Endodermal cell (in vitro differentiated cells): ENCODE results near the gene WBP4. TPM values are rescaled to one million over a fixed set of nuclear protein-coding genes. Genes with fewer than 3 reads are reported as not detected.

Experiments used
- DNase-seq: peaks from one replicate; pipeline ENCODE4 v3.0.0-alpha.2; 2017
- H3K27ac ChIP-seq: 2 replicates; pipeline ENCODE4 v1.5.1; 2013; ENCODE audit warnings: mild to moderate bottlenecking, low read depth, low read length, moderate library complexity
- H3K27me3 ChIP-seq: 2 replicates; pipeline ENCODE4 v1.6.1; 2013; ENCODE audit warnings: mild to moderate bottlenecking, low read length, moderate library complexity; ENCODE audit not compliant: insufficient read depth, control insufficient read depth, poor library complexity, severe bottlenecking
- H3K36me3 ChIP-seq: 2 replicates; pipeline ENCODE4 v1.7.0; 2013; ENCODE audit warnings: mild to moderate bottlenecking, low read length, moderate library complexity; ENCODE audit not compliant: control insufficient read depth, insufficient read depth
- H3K4me1 ChIP-seq: one replicate; pipeline ENCODE4 v1.7.0; 2013; ENCODE audit warnings: low read length; ENCODE audit not compliant: control insufficient read depth, insufficient read depth
- H3K4me3 ChIP-seq: 2 replicates; pipeline ENCODE4 v1.5.1; 2013; ENCODE audit warnings: mild to moderate bottlenecking, low read length, moderate library complexity
- H3K9ac ChIP-seq: 2 replicates; pipeline ENCODE4 v1.6.1; 2013; ENCODE audit warnings: mild to moderate bottlenecking, low read length, moderate library complexity; ENCODE audit not compliant: poor library complexity, severe bottlenecking; ENCODE audit errors: extremely low read depth
- H3K9me3 ChIP-seq: 2 replicates; pipeline ENCODE4 v1.6.1; 2013; ENCODE audit warnings: mild to moderate bottlenecking, low read length, moderate library complexity; ENCODE audit not compliant: control insufficient read depth
- H3K27ac Mint-ChIP-seq: 2 replicates; pipeline ENCODE4 v1.8.0; 2020; ENCODE audit warnings: mixed read lengths
- H3K27me3 Mint-ChIP-seq: 2 replicates; pipeline ENCODE4 v1.8.0; 2021; ENCODE audit warnings: mild to moderate bottlenecking, mixed read lengths; ENCODE audit not compliant: insufficient read depth
- H3K36me3 Mint-ChIP-seq: 2 replicates; pipeline ENCODE4 v1.8.0; 2020; ENCODE audit warnings: low read depth, mixed read lengths
- H3K4me1 Mint-ChIP-seq: 2 replicates; pipeline ENCODE4 v1.8.0; 2020; ENCODE audit warnings: mixed read lengths
- H3K4me3 Mint-ChIP-seq: 2 replicates; pipeline ENCODE4 v1.8.0; 2020; ENCODE audit warnings: mild to moderate bottlenecking, moderate library complexity, mixed read lengths
- H3K9me3 Mint-ChIP-seq: 2 replicates; pipeline ENCODE4 v1.8.0; 2020; ENCODE audit warnings: mild to moderate bottlenecking, mixed read lengths
- WGBS, 2 experiments: methylation state at CpG; one replicate each; pipeline versions ENCODE4 v1.1.5 to v1.1.7; 2013; ENCODE audit warnings: missing lambda C conversion rate in 2 of 2, mixed read lengths in 1 of 2; ENCODE audit not compliant: insufficient coverage in 1 of 2, insufficient read length in 1 of 2; 5-methylcytosine and 5-hydroxymethylcytosine counted together
- total RNA-seq, 2 donors: library from RNA; stranded (reverse); fragmentation: NEBNext Ultra II Directional in 1 of 2; extraction: Animal tissue kit (Norgen Biotek cat#: 25700) in 1 of 2; gene quantifications; 2 replicates in 1 of 2; 3 replicates in 1 of 2; pipeline ENCODE4 v1.2.1, GENCODE V29; 2021
- TF ChIP-seq, protein P1 (sequence below): fragments of 200-600 bp; sonication (generic); conservative IDR thresholded peaks from 2 replicates; pipeline ENCODE4 v1.5.0; 2021; ENCODE audit warnings: antibody characterized with exemption, mild to moderate bottlenecking

WBP4 gene
- total RNA-seq, 2 donors from 2014 or later, result 8.9 to 15.2 TPM

DNA sequence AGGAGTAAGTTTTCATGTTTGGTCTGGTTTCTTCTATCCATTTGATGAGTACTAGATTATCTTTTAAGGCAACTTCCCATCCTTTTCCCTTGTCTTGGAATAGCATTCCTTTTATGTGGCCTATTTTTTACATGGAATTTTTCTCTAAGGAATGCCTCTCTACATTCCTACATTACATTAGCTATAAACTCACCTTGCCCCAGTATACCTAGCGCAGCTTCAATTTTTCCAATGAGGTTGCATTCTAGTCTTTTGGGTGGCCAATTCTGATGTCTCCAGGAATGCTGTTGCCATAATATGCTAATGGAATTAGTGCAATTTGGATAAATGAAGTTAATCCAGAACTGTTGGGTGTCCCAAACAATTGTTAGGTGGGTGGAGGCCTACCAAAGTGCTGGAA is 37.5 kb downstream of the WBP4 start:
- TF ChIP-seq, protein P1, sequence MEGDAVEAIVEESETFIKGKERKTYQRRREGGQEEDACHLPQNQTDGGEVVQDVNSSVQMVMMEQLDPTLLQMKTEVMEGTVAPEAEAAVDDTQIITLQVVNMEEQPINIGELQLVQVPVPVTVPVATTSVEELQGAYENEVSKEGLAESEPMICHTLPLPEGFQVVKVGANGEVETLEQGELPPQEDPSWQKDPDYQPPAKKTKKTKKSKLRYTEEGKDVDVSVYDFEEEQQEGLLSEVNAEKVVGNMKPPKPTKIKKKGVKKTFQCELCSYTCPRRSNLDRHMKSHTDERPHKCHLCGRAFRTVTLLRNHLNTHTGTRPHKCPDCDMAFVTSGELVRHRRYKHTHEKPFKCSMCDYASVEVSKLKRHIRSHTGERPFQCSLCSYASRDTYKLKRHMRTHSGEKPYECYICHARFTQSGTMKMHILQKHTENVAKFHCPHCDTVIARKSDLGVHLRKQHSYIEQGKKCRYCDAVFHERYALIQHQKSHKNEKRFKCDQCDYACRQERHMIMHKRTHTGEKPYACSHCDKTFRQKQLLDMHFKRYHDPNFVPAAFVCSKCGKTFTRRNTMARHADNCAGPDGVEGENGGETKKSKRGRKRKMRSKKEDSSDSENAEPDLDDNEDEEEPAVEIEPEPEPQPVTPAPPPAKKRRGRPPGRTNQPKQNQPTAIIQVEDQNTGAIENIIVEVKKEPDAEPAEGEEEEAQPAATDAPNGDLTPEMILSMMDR, result no peak

DNA sequence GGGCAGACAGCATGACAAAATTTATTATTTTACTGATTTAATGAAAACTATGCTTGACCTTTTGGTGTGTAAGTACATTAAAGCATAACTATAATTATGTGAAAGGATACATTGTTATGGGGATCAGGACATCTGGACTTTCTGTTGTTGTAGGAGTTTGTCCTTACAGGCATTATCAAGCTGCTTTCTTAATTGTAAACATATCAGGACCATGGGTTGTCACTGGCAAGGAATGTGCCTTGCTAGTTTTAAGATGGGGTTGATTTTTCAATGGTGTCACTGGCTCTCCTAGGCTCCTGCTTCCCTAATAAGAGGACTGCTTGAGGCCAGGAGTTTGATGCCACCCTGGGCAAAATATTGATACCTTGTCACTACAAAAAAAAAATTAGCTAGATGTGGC is 38.7 kb downstream of the WBP4 start:
- no peaks in the 10 kb centered on the region for H3K36me3 ChIP-seq
- no peak overlapping the region for H3K4me3 Mint-ChIP-seq

More for the DNA sequence above, 37.5 kb downstream of the WBP4 start:
- WGBS, 2 experiments, result 92 to 100% methylated on average over 1 of the region's 1 CpG
- Histone ChIP-seq H3K27ac (no peak overlapping the region), H3K4me3 (no peak overlapping the region), H3K36me3 (no peaks in the 10 kb centered on the region), H3K4me1 (no peaks in the 10 kb centered on the region), H3K9ac (no peak overlapping the region), H3K27me3 (no peaks in the 10 kb centered on the region), H3K9me3 (no peaks in the 10 kb centered on the region)
- Mint-ChIP-seq H3K27me3 (no peaks in the 10 kb centered on the region), H3K9me3 (peaks cover 9% of the 10 kb centered on the region), H3K27ac (no peak overlapping the region), H3K4me3 (no peak overlapping the region), H3K36me3 (no peaks in the 10 kb centered on the region), H3K4me1 (no peaks in the 10 kb centered on the region)
- DNase-seq, result no peak

DNA sequence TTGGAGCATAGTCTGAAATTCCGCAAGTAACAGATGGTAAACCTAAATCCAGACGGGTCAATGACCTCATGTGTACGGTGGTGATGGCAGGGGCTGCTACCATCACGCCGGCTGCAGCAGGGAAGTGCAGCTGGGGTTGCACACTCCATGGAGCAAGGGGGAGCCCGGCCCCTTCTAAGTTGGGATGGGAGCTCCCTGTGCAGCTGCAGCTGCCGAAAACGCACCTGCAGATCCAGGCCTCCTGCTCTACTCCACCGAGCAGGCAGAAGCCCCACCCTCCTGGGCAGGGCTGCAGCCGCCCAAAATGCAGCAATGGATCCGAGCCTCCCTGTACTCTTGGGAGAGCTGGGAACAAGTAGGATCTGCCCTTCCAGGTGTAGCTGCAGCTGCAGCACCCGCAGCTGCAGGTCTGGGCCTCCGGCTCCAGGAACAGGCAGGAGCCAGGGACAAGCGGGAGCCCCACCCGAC is 45.8 kb downstream of the WBP4 start:
- no peak overlapping the region for H3K27ac ChIP-seq
- peak overlapping the region; percentile 49 for H3K4me3 Mint-ChIP-seq
- TF ChIP-seq, protein P1, result no peak
- no peaks in the 10 kb centered on the region for H3K27me3 Mint-ChIP-seq
- H3K4me1 ChIP-seq, result no peaks in the 10 kb centered on the region
- H3K4me3 ChIP-seq, result no peak overlapping the region
- no peak overlapping the region for H3K9ac ChIP-seq
- H3K9me3 Mint-ChIP-seq, result no peaks in the 10 kb centered on the region
- peak overlapping the region; percentile 70 for H3K27ac Mint-ChIP-seq
- no peaks in the 10 kb centered on the region for H3K9me3 ChIP-seq
- DNase-seq, result peak; percentile 85
- no peaks in the 10 kb centered on the region for H3K27me3 ChIP-seq
- H3K36me3 ChIP-seq, result no peaks in the 10 kb centered on the region
- H3K4me1 Mint-ChIP-seq, result peaks cover 5% of the 10 kb centered on the region
- WGBS, 2 experiments, result 92 to 95% methylated on average over 4 to 15 of the region's 15 CpGs
- no peaks in the 10 kb centered on the region for H3K36me3 Mint-ChIP-seq

More for the DNA sequence above, 38.7 kb downstream of the WBP4 start:
- H3K27me3 ChIP-seq, result no peaks in the 10 kb centered on the region
- no peak overlapping the region for H3K27ac Mint-ChIP-seq
- H3K4me1 ChIP-seq, result no peaks in the 10 kb centered on the region
- H3K4me3 ChIP-seq, result no peak overlapping the region
- no peak overlapping the region for H3K9ac ChIP-seq
- TF ChIP-seq, protein P1, result no peak
- H3K9me3 ChIP-seq, result no peaks in the 10 kb centered on the region
- peaks cover 9% of the 10 kb centered on the region for H3K9me3 Mint-ChIP-seq
- no peak for DNase-seq
- H3K27ac ChIP-seq, result no peak overlapping the region
- no peaks in the 10 kb centered on the region for H3K4me1 Mint-ChIP-seq
- no peaks in the 10 kb centered on the region for H3K27me3 Mint-ChIP-seq
- H3K36me3 Mint-ChIP-seq, result no peaks in the 10 kb centered on the region
